Right lobe of liver (tissue), 6 donors: ENCODE data around the gene CANT1. TPM values are rescaled to one million over a fixed set of nuclear protein-coding genes. Genes with fewer than 3 reads are reported as not detected.
A peak's percentile ranks its signal among the peaks of the same experiment; 100 is the strongest.
"Not testable (repeated sequence)": the region's sequence is repeated elsewhere in the genome, so short reads cannot be mapped to it uniquely, and the experiment has no call there.

Experiments
- ATAC-seq, 4 donors: fragments of 200-7000 bp; cut with Tn5 transposase; one replicate each; pipeline ENCODE4 v1.9.1; 2020; ENCODE audit warnings: mild to moderate bottlenecking in 4 of 4, moderate library complexity in 4 of 4
- DNase-seq, 3 donors: peaks; one replicate each; pipeline ENCODE4 v3.0.0-alpha.2; 2020
- H3K27ac ChIP-seq, 3 donors: fragments of 200-600 bp; one replicate each; pipeline ENCODE4 v1.8.0; 2022
- H3K27me3 ChIP-seq, 2 donors: fragments of 200-600 bp; one replicate each; pipeline ENCODE4 v1.8.0; 2022
- H3K36me3 ChIP-seq, 4 donors: fragments of 200-600 bp; sonication (generic) in 1 of 4; one replicate each; pipeline versions ENCODE4 v1.5.1 to v1.8.0; 2017 to 2022; ENCODE audit warnings: control low read depth in 1 of 4
- H3K4me1 ChIP-seq, 4 donors: fragments of 200-600 bp; sonication (generic) in 1 of 4; one replicate each; pipeline versions ENCODE4 v1.5.1 to v1.8.0; 2017 to 2022; ENCODE audit warnings: control low read depth in 1 of 4
- H3K4me3 ChIP-seq, 3 donors: fragments of 200-600 bp; one replicate each; pipeline ENCODE4 v1.8.0; 2022
- H3K9me3 ChIP-seq, 4 donors: fragments of 200-600 bp; sonication (generic) in 1 of 4; one replicate each; pipeline versions ENCODE4 v1.5.1 to v1.8.0; 2017 to 2022; ENCODE audit warnings: control low read depth in 1 of 4
- CTCF ChIP-seq, 4 donors: fragments of 200-600 bp in 3 of 4; fragments of 450-650 bp in 1 of 4; IDR thresholded peaks; one replicate each; pipeline versions ENCODE4 v1.5.1 to v1.8.0; 2016 to 2022; ENCODE audit warnings: antibody characterized with exemption in 4 of 4, mild to moderate bottlenecking in 2 of 4
- POLR2A ChIP-seq: fragments of 450-650 bp; IDR thresholded peaks from one replicate; pipeline ENCODE4 v1.6.1; 2017; ENCODE audit warnings: antibody characterized with exemption, mild to moderate bottlenecking
- whole genome bisulfite sequencing: methylation state at CpG from one replicate; pipeline ENCODE4 v1.1.6; 2018; ENCODE audit warnings: low coverage, low lambda C conversion rate; ENCODE audit not compliant: insufficient coverage; ENCODE audit errors: missing lambda C conversion rate; 5-methylcytosine and 5-hydroxymethylcytosine counted together
- intact Hi-C, 2 donors: fragments of 100-400 bp; cut with DNase I; formaldehyde crosslinking; loops; one replicate each; pipeline versions ENCODE4 v1.11.2 to v1.14.1; 2022
- total RNA-seq, 6 experiments: library from RNA; depleted of rRNA in 2 of 6; stranded (reverse); fragments of >200 nt in 2 of 6; fragmentation: NEBNext Ultra II Directional in 3 of 6; extraction: Animal tissue kit (Norgen Biotek cat#: 25700) in 3 of 6; gene quantifications; one replicate each; pipeline versions ENCODE4 v1.1.0 to v1.2.4, GENCODE V29; 2016 to 2023
- donor health status: DM: no; HTN: yes; CAD: no.
- donor health status: DM: no; HTN: no; CAD: no.
- donor health status: DM: no; HTN: no; CAD: no.
- donor health status: DM: no; HTN: yes; CAD: no.
- donor health status: DM: no; HTN: yes; CAD: no.

Gene CANT1
- total RNA-seq, 6 experiments from 2014 or later = 15.6 to 26.3 (median 18.7) TPM

- no peak for ATAC-seq
- peak overlapping the region in 1 of 3 donors; percentile 47 for H3K4me3 ChIP-seq
- WGBS = 45% methylated on average over 9 of the region's 12 CpGs
- H3K27me3 ChIP-seq = no peaks in the 10 kb centered on the region
- TF ChIP-seq CTCF (IDR thresholded peaks at IDR 0.05) = no peak
- TF ChIP-seq POLR2A = no peak
- H3K9me3 ChIP-seq = no peaks in the 10 kb centered on the region
- peaks cover 0 to 11% (median 1%) of the 10 kb centered on the region in 4 donors for H3K4me1 ChIP-seq
- no peaks in the 10 kb centered on the region for H3K36me3 ChIP-seq
- H3K27ac ChIP-seq = peak overlapping the region; percentile 62 to 82 (median 76)
- intact Hi-C loops = no loop called here
- peak in 2 of 3 donors; percentile 15 to 38 for DNase-seq
Measured at GRCh38 chr17:79023180-79023705, 13.7 kb upstream of the CANT1 start.

- Histone ChIP-seq H3K36me3 (no peaks in the 10 kb centered on the region), H3K27ac (peak overlapping the region; percentile 62 to 82 (median 76)), H3K27me3 (no peaks in the 10 kb centered on the region), H3K4me3 (no peak overlapping the region), H3K4me1 (peaks cover 0 to 11% (median 1%) of the 10 kb centered on the region in 4 donors), H3K9me3 (no peaks in the 10 kb centered on the region)
- 66% methylated on average over 5 of the region's 9 CpGs for WGBS
- ATAC-seq (peak; percentile 43 to 61 (median 58)), DNase-seq (peak in 2 of 3 donors; percentile 46 to 49)
- intact Hi-C loops = no loop called here
- TF ChIP-seq POLR2A (no peak), CTCF (IDR thresholded peaks at IDR 0.05) (no peak)
Measured at GRCh38 chr17:79022507-79022991, 13.0 kb upstream of the CANT1 start.

GRCh38 chr17:79021929-79022328, 12.4 kb upstream of the CANT1 start:
- H3K9me3 ChIP-seq, H3K27me3 ChIP-seq, ATAC-seq, H3K4me3 ChIP-seq, DNase-seq, intact Hi-C loops, H3K36me3 ChIP-seq: not testable (repeated sequence)
- Histone ChIP-seq H3K4me1 (peaks cover 0 to 11% (median 0%) of the 10 kb centered on the region in 4 donors), H3K27ac (peak overlapping the region; percentile 57 to 82 (median 76))
- 83% methylated on average over 1 of the region's 2 CpGs for WGBS

GRCh38 chr17:79020631-79021301, 11.2 kb upstream of the CANT1 start:
- H3K27me3 ChIP-seq = no peaks in the 10 kb centered on the region
- peak overlapping the region in 2 of 3 donors; percentile 32 to 69 for H3K27ac ChIP-seq
- TF ChIP-seq POLR2A = no peak
- TF ChIP-seq CTCF (IDR thresholded peaks at IDR 0.05) = no peak
- H3K4me3 ChIP-seq = no peak overlapping the region
- DNase-seq = no peak
- WGBS = 53% methylated on average over 2 of the region's 2 CpGs
- no peaks in the 10 kb centered on the region for H3K36me3 ChIP-seq
- no peaks in the 10 kb centered on the region for H3K9me3 ChIP-seq
- no peak for ATAC-seq
- intact Hi-C loops = no loop called here
- H3K4me1 ChIP-seq = peaks cover 0 to 11% (median 0%) of the 10 kb centered on the region in 4 donors
